Parathyroid adenoma (tissue), 2 donors: Measurements from ENCODE around the gene CCDC57.
A peak's percentile ranks its signal among the peaks of the same experiment; 100 is the strongest.

Experiments
- H2AFZ ChIP-seq: fragments of 300-600 bp; sonication (generic); one replicate; pipeline ENCODE4 v1.7.0; 2017; ENCODE audit warnings: antibody characterized with exemption, mild to moderate bottlenecking
- H3K27ac ChIP-seq: fragments of 300-600 bp; sonication (generic); one replicate; pipeline ENCODE4 v1.7.0; 2017
- H3K27me3 ChIP-seq: fragments of 300-600 bp; sonication (generic); one replicate; pipeline ENCODE4 v1.7.0; 2017; ENCODE audit warnings: low read length; ENCODE audit not compliant: control insufficient read depth, insufficient read depth
- H3K36me3 ChIP-seq: fragments of 300-600 bp; sonication (generic); one replicate; pipeline ENCODE4 v1.7.0; 2017; ENCODE audit warnings: low read length; ENCODE audit not compliant: control insufficient read depth, insufficient read depth
- H3K4me1 ChIP-seq: fragments of 300-600 bp; sonication (generic); one replicate; pipeline ENCODE4 v1.7.0; 2017; ENCODE audit warnings: control low read depth
- H3K4me2 ChIP-seq: fragments of 300-600 bp; sonication (generic); one replicate; pipeline ENCODE4 v1.7.0; 2017; ENCODE audit warnings: low read length
- H3K4me3 ChIP-seq: fragments of 300-600 bp; sonication (generic); one replicate; pipeline ENCODE4 v1.7.0; 2017; ENCODE audit warnings: low read depth, low read length
- H3K79me2 ChIP-seq: fragments of 300-600 bp; sonication (generic); one replicate; pipeline ENCODE4 v1.7.0; 2017; ENCODE audit warnings: control low read depth
- H3K9ac ChIP-seq: fragments of 300-600 bp; sonication (generic); one replicate; pipeline ENCODE4 v1.7.0; 2017; ENCODE audit warnings: mild to moderate bottlenecking
- H3K9me3 ChIP-seq: fragments of 300-600 bp; sonication (generic); one replicate; pipeline ENCODE4 v1.7.0; 2017; ENCODE audit warnings: low read length; ENCODE audit not compliant: control insufficient read depth
- TF ChIP-seq, protein P1 (sequence below): fragments of 300-600 bp; sonication (generic); IDR thresholded peaks from one replicate; pipeline ENCODE4 v1.7.0; 2017; ENCODE audit warnings: antibody characterized with exemption, mild to moderate bottlenecking
- donor health status: primary hyperparathyroidism.

CCDC57 gene

DNA sequence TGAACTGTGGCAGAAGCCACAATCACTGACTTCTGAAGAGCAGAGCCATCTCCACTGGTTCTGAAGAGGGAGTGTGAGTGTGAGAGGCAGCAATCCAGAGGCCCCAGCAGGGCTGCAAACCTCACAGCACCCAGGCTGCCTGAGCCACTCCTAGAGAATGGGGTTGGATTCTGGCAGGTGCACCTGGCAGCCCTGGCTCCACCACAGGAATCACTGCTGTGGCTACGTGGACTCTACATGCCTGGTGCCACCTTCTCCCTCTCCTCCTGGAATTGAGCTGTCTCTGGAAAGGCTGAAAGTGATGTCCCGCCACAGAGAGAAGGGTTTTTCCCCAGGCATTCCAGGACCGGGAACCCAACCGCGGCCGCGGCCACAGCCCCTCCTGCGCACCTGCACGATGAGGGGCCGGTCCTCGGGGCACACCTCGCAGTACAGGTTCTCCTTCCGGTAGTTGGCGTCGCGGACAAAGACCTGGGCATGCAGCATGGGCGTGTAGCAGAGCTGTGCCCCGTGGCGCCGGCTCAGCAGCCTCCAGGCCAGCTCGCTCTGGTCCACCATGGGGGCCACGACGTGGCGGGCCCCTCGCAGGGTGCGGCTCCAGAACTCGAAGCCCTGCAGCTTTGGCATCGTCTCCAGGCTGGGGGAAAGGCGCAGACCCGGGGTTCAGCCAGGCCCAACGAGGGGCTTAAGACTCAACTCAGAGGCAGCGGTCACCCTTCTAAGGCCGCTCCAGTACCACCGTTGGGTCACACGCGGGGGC, 148.0 kb downstream of the CCDC57 start:
- H3K4me3 ChIP-seq = peak overlapping the region; percentile 70
- TF ChIP-seq, protein P1, sequence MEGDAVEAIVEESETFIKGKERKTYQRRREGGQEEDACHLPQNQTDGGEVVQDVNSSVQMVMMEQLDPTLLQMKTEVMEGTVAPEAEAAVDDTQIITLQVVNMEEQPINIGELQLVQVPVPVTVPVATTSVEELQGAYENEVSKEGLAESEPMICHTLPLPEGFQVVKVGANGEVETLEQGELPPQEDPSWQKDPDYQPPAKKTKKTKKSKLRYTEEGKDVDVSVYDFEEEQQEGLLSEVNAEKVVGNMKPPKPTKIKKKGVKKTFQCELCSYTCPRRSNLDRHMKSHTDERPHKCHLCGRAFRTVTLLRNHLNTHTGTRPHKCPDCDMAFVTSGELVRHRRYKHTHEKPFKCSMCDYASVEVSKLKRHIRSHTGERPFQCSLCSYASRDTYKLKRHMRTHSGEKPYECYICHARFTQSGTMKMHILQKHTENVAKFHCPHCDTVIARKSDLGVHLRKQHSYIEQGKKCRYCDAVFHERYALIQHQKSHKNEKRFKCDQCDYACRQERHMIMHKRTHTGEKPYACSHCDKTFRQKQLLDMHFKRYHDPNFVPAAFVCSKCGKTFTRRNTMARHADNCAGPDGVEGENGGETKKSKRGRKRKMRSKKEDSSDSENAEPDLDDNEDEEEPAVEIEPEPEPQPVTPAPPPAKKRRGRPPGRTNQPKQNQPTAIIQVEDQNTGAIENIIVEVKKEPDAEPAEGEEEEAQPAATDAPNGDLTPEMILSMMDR = no peak
- peak overlapping the region; percentile 42 for H3K27ac ChIP-seq
- no peaks in the 10 kb centered on the region for H3K36me3 ChIP-seq
- no peaks in the 10 kb centered on the region for H3K27me3 ChIP-seq
- H3K9ac ChIP-seq = peak overlapping the region; percentile 83
- H3K4me1 ChIP-seq = peaks cover 13% of the 10 kb centered on the region
- H2AFZ ChIP-seq = no peak overlapping the region
- no peaks in the 10 kb centered on the region for H3K9me3 ChIP-seq
- no peaks in the 10 kb centered on the region for H3K79me2 ChIP-seq
- peak overlapping the region; percentile 91 for H3K4me2 ChIP-seq

DNA sequence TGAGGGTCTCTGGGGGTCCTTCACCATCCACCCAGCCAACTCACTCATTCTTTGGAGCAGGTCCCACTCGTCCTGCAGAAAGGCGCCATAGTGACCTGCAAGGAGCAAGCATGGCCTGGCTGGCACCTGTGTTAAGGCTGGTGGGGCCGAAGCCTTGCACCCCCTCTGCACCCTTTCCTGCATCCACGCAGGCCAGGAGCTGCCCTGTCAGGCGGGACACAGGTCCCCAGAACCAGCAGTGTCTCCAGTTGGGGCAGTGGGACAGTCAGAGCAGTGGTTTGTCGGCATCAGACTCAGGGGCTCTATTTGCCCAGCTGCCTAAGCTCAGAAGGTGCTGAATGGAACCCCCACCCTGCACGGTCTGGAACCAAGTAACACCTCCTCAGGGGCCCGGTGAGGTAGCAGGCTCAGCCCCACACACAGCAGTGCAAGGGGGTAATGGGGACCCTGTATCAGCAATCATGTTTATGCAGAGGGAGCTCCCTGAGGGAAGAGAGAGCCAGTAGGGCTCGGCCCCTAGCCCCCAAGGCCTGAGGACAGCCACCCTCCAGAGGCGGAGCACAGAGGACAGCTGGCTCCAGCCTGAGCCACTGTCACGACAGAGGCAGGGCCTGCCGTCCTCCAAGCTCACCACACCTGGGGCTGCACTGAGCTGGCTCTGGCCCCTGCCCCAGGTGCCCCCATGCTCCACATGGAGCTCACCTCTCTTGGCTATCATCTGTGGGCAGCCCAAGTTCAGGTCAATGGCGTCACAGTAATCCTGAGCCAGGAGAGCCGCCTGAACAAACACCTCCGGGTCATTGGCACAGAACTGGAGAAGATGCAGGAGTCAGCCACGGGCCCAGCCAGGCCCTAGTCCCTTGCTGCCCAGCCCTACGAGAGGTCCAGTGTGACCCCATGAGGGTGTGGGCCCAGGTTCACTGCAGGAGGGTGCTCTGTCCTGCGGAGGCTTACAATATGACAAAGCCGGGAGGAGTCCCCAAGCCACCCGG, 148.9 kb downstream of the CCDC57 start:
- H3K36me3 ChIP-seq = no peaks in the 10 kb centered on the region
- TF ChIP-seq, protein P1 = no peak

DNA sequence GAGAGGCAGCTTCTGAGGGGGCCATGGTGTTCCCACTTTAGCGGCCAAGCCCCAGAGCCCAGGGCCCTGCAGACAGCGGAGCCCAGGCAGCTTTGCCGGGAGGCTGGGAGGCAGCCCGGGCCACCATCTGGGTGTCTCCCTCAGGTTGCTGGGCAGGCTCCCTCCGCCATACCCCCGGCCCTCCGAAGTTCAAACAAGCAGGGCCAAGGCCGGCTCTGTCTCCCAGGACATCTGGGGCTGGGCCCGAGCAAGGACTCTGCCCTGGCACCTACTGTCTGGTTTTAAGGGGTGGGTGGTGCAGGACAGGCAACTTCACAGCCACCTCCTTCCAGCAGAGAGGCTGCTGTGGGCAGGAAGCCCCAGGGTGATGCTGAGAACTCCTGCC, 149.7 kb downstream of the CCDC57 start:
- no peak overlapping the region for H3K9ac ChIP-seq
- H3K36me3 ChIP-seq = no peaks in the 10 kb centered on the region
- H3K4me3 ChIP-seq = no peak overlapping the region
- TF ChIP-seq, protein P1 = no peak
- H2AFZ ChIP-seq = no peak overlapping the region
- H3K4me2 ChIP-seq = no peak overlapping the region
- no peaks in the 10 kb centered on the region for H3K27me3 ChIP-seq
- H3K9me3 ChIP-seq = no peaks in the 10 kb centered on the region
- H3K27ac ChIP-seq = no peak overlapping the region
- no peaks in the 10 kb centered on the region for H3K79me2 ChIP-seq
- peaks cover 13% of the 10 kb centered on the region for H3K4me1 ChIP-seq

More for the DNA sequence above, 148.9 kb downstream of the CCDC57 start:
- peak overlapping the region; percentile 91 for H3K4me2 ChIP-seq
- H3K27ac ChIP-seq = no peak overlapping the region
- H3K27me3 ChIP-seq = no peaks in the 10 kb centered on the region
- no peak overlapping the region for H3K9ac ChIP-seq
- no peaks in the 10 kb centered on the region for H3K9me3 ChIP-seq
- H3K4me3 ChIP-seq = no peak overlapping the region
- H3K4me1 ChIP-seq = peaks cover 13% of the 10 kb centered on the region
- no peak overlapping the region for H2AFZ ChIP-seq
- H3K79me2 ChIP-seq = no peaks in the 10 kb centered on the region

DNA sequence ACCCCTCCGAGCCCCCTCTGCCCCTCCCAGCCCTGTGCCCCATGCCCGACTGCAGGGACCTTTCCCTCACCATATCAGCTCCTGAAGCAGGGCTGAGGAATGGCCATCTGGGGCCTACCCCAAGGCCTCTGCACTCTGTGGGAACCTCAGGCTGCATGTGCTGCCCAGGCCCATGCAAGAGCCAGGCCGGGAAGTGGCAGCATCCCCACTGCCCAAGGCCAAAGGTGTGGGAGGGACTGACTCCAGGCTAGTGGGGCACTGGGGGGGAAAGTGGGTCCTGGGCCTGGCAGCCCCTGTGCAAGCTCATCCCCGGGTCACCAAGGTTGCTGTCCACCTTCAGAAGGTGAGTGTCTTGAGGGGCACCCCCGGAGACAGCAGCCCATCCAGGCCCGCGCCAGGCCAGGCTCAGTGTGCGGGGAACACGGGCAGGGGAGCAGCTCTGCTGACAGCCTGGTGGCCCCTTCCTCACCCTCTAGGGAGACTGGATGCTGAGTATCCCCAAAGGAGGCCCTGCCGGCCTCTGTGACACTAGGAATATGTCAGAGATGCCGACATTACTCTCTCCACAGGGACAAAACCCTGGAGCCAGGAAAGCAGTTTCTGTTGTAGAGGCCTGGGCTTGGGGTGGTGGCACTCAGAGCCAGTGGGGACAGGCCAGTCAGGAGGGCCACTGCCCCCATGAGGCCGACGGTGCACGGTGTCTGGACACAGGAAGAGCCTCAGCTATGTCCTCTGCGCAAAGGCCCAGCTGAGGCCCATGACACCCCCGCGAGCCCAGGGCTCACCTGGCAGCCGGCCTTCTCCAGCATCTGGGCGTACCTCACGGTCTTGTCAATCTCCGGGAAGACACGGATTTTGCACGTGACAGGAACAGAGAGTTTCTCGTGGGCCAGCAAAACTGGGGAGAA, 150.3 kb downstream of the CCDC57 start:
- H3K4me1 ChIP-seq = peaks cover 13% of the 10 kb centered on the region
- no peaks in the 10 kb centered on the region for H3K79me2 ChIP-seq
- TF ChIP-seq, protein P1 = no peak
- no peaks in the 10 kb centered on the region for H3K27me3 ChIP-seq
- no peak overlapping the region for H2AFZ ChIP-seq
- H3K9me3 ChIP-seq = no peaks in the 10 kb centered on the region
- H3K36me3 ChIP-seq = no peaks in the 10 kb centered on the region
- no peak overlapping the region for H3K4me2 ChIP-seq
- no peak overlapping the region for H3K4me3 ChIP-seq
- no peak overlapping the region for H3K27ac ChIP-seq
- H3K9ac ChIP-seq = no peak overlapping the region
